Measurements from ENCODE around the gene HDAC4.

HDAC4 gene

GRCh38 chr2:239360008-239360407, 40.8 kb downstream of the HDAC4 start:
- no peak overlapping the region for H3K27ac ChIP-seq (ENCODE audit: insufficient read depth, low read length, poor library complexity, severe bottlenecking)
- no peak for DNase-seq
- no peaks in the 10 kb centered on the region for H3K9me3 ChIP-seq (ENCODE audit: control insufficient read depth, low read length)
- no peaks in the 10 kb centered on the region for H3K27me3 ChIP-seq (replicated peaks; ENCODE audit: control insufficient read depth, insufficient read depth, low read length, poor library complexity, severe bottlenecking)
- no peaks in the 10 kb centered on the region for H3K36me3 ChIP-seq (ENCODE audit: control insufficient read depth, insufficient read depth, low read length)
- H3K4me3 ChIP-seq (ENCODE audit: insufficient read depth, low read depth, low read length, poor library complexity, severe bottlenecking), result no peak overlapping the region
- H3K4me1 ChIP-seq (ENCODE audit: control insufficient read depth, insufficient read depth, low read length, poor library complexity, severe bottlenecking), result no peaks in the 10 kb centered on the region

- no peak for DNase-seq
- Histone ChIP-seq H3K36me3 (ENCODE audit: control insufficient read depth, insufficient read depth, low read length) (no peaks in the 10 kb centered on the region), H3K4me1 (ENCODE audit: control insufficient read depth, insufficient read depth, low read length, poor library complexity, severe bottlenecking) (no peaks in the 10 kb centered on the region), H3K9me3 (ENCODE audit: control insufficient read depth, low read length) (no peaks in the 10 kb centered on the region), H3K27ac (ENCODE audit: insufficient read depth, low read length, poor library complexity, severe bottlenecking) (no peak overlapping the region), H3K4me3 (ENCODE audit: insufficient read depth, low read depth, low read length, poor library complexity, severe bottlenecking) (no peak overlapping the region), H3K27me3 (replicated peaks; ENCODE audit: control insufficient read depth, insufficient read depth, low read length, poor library complexity, severe bottlenecking) (no peaks in the 10 kb centered on the region)
Measured at GRCh38 chr2:239359196-239359912, 41.5 kb downstream of the HDAC4 start.

GRCh38 chr2:239358062-239358754, 42.6 kb downstream of the HDAC4 start:
- Histone ChIP-seq H3K27me3 (replicated peaks; ENCODE audit: control insufficient read depth, insufficient read depth, low read length, poor library complexity, severe bottlenecking) (no peaks in the 10 kb centered on the region), H3K4me3 (ENCODE audit: insufficient read depth, low read depth, low read length, poor library complexity, severe bottlenecking) (no peak overlapping the region), H3K36me3 (ENCODE audit: control insufficient read depth, insufficient read depth, low read length) (no peaks in the 10 kb centered on the region), H3K4me1 (ENCODE audit: control insufficient read depth, insufficient read depth, low read length, poor library complexity, severe bottlenecking) (no peaks in the 10 kb centered on the region), H3K27ac (ENCODE audit: insufficient read depth, low read length, poor library complexity, severe bottlenecking) (no peak overlapping the region), H3K9me3 (ENCODE audit: control insufficient read depth, low read length) (no peaks in the 10 kb centered on the region)
- no peak for DNase-seq

- no peak for DNase-seq
- Histone ChIP-seq H3K36me3 (ENCODE audit: control insufficient read depth, insufficient read depth, low read length) (no peaks in the 10 kb centered on the region), H3K27ac (ENCODE audit: insufficient read depth, low read length, poor library complexity, severe bottlenecking) (no peak overlapping the region), H3K4me3 (ENCODE audit: insufficient read depth, low read depth, low read length, poor library complexity, severe bottlenecking) (no peak overlapping the region), H3K27me3 (replicated peaks; ENCODE audit: control insufficient read depth, insufficient read depth, low read length, poor library complexity, severe bottlenecking) (no peaks in the 10 kb centered on the region), H3K4me1 (ENCODE audit: control insufficient read depth, insufficient read depth, low read length, poor library complexity, severe bottlenecking) (no peaks in the 10 kb centered on the region), H3K9me3 (ENCODE audit: control insufficient read depth, low read length) (no peaks in the 10 kb centered on the region)
Measured at GRCh38 chr2:239355724-239356123, 45.1 kb downstream of the HDAC4 start.

- no peak overlapping the region for H3K4me3 ChIP-seq (ENCODE audit: insufficient read depth, low read depth, low read length, poor library complexity, severe bottlenecking)
- H3K27me3 ChIP-seq (replicated peaks; ENCODE audit: control insufficient read depth, insufficient read depth, low read length, poor library complexity, severe bottlenecking), result no peaks in the 10 kb centered on the region
- H3K9me3 ChIP-seq (ENCODE audit: control insufficient read depth, low read length), result no peaks in the 10 kb centered on the region
- no peak for DNase-seq
- H3K27ac ChIP-seq (ENCODE audit: insufficient read depth, low read length, poor library complexity, severe bottlenecking), result no peak overlapping the region
- no peaks in the 10 kb centered on the region for H3K36me3 ChIP-seq (ENCODE audit: control insufficient read depth, insufficient read depth, low read length)
- no peaks in the 10 kb centered on the region for H3K4me1 ChIP-seq (ENCODE audit: control insufficient read depth, insufficient read depth, low read length, poor library complexity, severe bottlenecking)
Measured at GRCh38 chr2:239355139-239355538, 45.7 kb downstream of the HDAC4 start.

GRCh38 chr2:239354791-239355136, 46.1 kb downstream of the HDAC4 start:
- H3K27me3 ChIP-seq (replicated peaks; ENCODE audit: control insufficient read depth, insufficient read depth, low read length, poor library complexity, severe bottlenecking), result no peaks in the 10 kb centered on the region
- no peaks in the 10 kb centered on the region for H3K9me3 ChIP-seq (ENCODE audit: control insufficient read depth, low read length)
- peaks cover under 1% of the 10 kb centered on the region for H3K36me3 ChIP-seq (ENCODE audit: control insufficient read depth, insufficient read depth, low read length)
- no peak overlapping the region for H3K27ac ChIP-seq (ENCODE audit: insufficient read depth, low read length, poor library complexity, severe bottlenecking)
- H3K4me3 ChIP-seq (ENCODE audit: insufficient read depth, low read depth, low read length, poor library complexity, severe bottlenecking), result no peak overlapping the region
- H3K4me1 ChIP-seq (ENCODE audit: control insufficient read depth, insufficient read depth, low read length, poor library complexity, severe bottlenecking), result no peaks in the 10 kb centered on the region
- DNase-seq, result no peak

- H3K4me3 ChIP-seq (ENCODE audit: insufficient read depth, low read depth, low read length, poor library complexity, severe bottlenecking), result no peak overlapping the region
- H3K9me3 ChIP-seq (ENCODE audit: control insufficient read depth, low read length), result no peaks in the 10 kb centered on the region
- no peaks in the 10 kb centered on the region for H3K4me1 ChIP-seq (ENCODE audit: control insufficient read depth, insufficient read depth, low read length, poor library complexity, severe bottlenecking)
- no peaks in the 10 kb centered on the region for H3K27me3 ChIP-seq (replicated peaks; ENCODE audit: control insufficient read depth, insufficient read depth, low read length, poor library complexity, severe bottlenecking)
- no peak overlapping the region for H3K27ac ChIP-seq (ENCODE audit: insufficient read depth, low read length, poor library complexity, severe bottlenecking)
- H3K36me3 ChIP-seq (ENCODE audit: control insufficient read depth, insufficient read depth, low read length), result peaks cover 6% of the 10 kb centered on the region
- DNase-seq, result no peak
Measured at GRCh38 chr2:239354132-239354790, 46.6 kb downstream of the HDAC4 start.

- H3K36me3 ChIP-seq (ENCODE audit: control insufficient read depth, insufficient read depth, low read length), result peaks cover 6% of the 10 kb centered on the region
- no peaks in the 10 kb centered on the region for H3K4me1 ChIP-seq (ENCODE audit: control insufficient read depth, insufficient read depth, low read length, poor library complexity, severe bottlenecking)
- no peak for DNase-seq
- H3K27me3 ChIP-seq (replicated peaks; ENCODE audit: control insufficient read depth, insufficient read depth, low read length, poor library complexity, severe bottlenecking), result no peaks in the 10 kb centered on the region
- H3K9me3 ChIP-seq (ENCODE audit: control insufficient read depth, low read length), result no peaks in the 10 kb centered on the region
- no peak overlapping the region for H3K4me3 ChIP-seq (ENCODE audit: insufficient read depth, low read depth, low read length, poor library complexity, severe bottlenecking)
- no peak overlapping the region for H3K27ac ChIP-seq (ENCODE audit: insufficient read depth, low read length, poor library complexity, severe bottlenecking)
Measured at GRCh38 chr2:239353692-239354091, 47.1 kb downstream of the HDAC4 start.

GRCh38 chr2:239351687-239352086, 49.1 kb downstream of the HDAC4 start:
- Histone ChIP-seq H3K27ac (ENCODE audit: insufficient read depth, low read length, poor library complexity, severe bottlenecking) (no peak overlapping the region), H3K4me3 (ENCODE audit: insufficient read depth, low read depth, low read length, poor library complexity, severe bottlenecking) (no peak overlapping the region), H3K36me3 (ENCODE audit: control insufficient read depth, insufficient read depth, low read length) (peaks cover 6% of the 10 kb centered on the region), H3K27me3 (replicated peaks; ENCODE audit: control insufficient read depth, insufficient read depth, low read length, poor library complexity, severe bottlenecking) (no peaks in the 10 kb centered on the region), H3K4me1 (ENCODE audit: control insufficient read depth, insufficient read depth, low read length, poor library complexity, severe bottlenecking) (no peaks in the 10 kb centered on the region), H3K9me3 (ENCODE audit: control insufficient read depth, low read length) (no peaks in the 10 kb centered on the region)
- DNase-seq, result no peak

- Histone ChIP-seq H3K27me3 (replicated peaks; ENCODE audit: control insufficient read depth, insufficient read depth, low read length, poor library complexity, severe bottlenecking) (no peaks in the 10 kb centered on the region), H3K4me1 (ENCODE audit: control insufficient read depth, insufficient read depth, low read length, poor library complexity, severe bottlenecking) (no peaks in the 10 kb centered on the region), H3K36me3 (ENCODE audit: control insufficient read depth, insufficient read depth, low read length) (peaks cover 6% of the 10 kb centered on the region), H3K27ac (ENCODE audit: insufficient read depth, low read length, poor library complexity, severe bottlenecking) (no peak overlapping the region), H3K4me3 (ENCODE audit: insufficient read depth, low read depth, low read length, poor library complexity, severe bottlenecking) (no peak overlapping the region), H3K9me3 (ENCODE audit: control insufficient read depth, low read length) (no peaks in the 10 kb centered on the region)
- DNase-seq, result no peak
Measured at GRCh38 chr2:239349453-239350135, 51.2 kb downstream of the HDAC4 start.
